GM21825 (cell line): Measurements from ENCODE around the gene MFAP4.
A peak's percentile ranks its signal among the peaks of the same experiment; 100 is the strongest.

ENCODE experiments used
- ATAC-seq: cut with Tn5 transposase; IDR thresholded peaks from one replicate; pipeline ENCODE4 v1.9.1; 2021; ENCODE audit warnings: mild to moderate bottlenecking, moderate library complexity; ENCODE audit not compliant: unreplicated experiment

MFAP4 gene

GRCh38 chr17:19372011-19372370, 15.0 kb downstream of the MFAP4 start:
- ATAC-seq, result no peak

- ATAC-seq, result no peak
Observed at GRCh38 chr17:19371259-19372010, 15.6 kb downstream of the MFAP4 start.

- peak; percentile 59 for ATAC-seq
Observed at GRCh38 chr17:19370493-19370960, 16.5 kb downstream of the MFAP4 start.

- ATAC-seq, result no peak
Observed at GRCh38 chr17:19369846-19370492, 17.0 kb downstream of the MFAP4 start.

- no peak for ATAC-seq
Observed at GRCh38 chr17:19369107-19369778, 17.7 kb downstream of the MFAP4 start.

- no peak for ATAC-seq
Observed at GRCh38 chr17:19368229-19368628, 18.8 kb downstream of the MFAP4 start.

GRCh38 chr17:19366637-19366972, 20.4 kb downstream of the MFAP4 start:
- no peak for ATAC-seq

- ATAC-seq, result no peak
Observed at GRCh38 chr17:19365833-19366636, 21.0 kb downstream of the MFAP4 start.

- ATAC-seq, result no peak
Observed at GRCh38 chr17:19365499-19365817, 21.5 kb downstream of the MFAP4 start.

- ATAC-seq, result no peak
Observed at GRCh38 chr17:19364699-19365498, 22.1 kb downstream of the MFAP4 start.

GRCh38 chr17:19363460-19364035, 23.4 kb downstream of the MFAP4 start:
- ATAC-seq, result no peak

- no peak for ATAC-seq
Observed at GRCh38 chr17:19363114-19363438, 23.9 kb downstream of the MFAP4 start.

GRCh38 chr17:19362277-19363113, 24.5 kb downstream of the MFAP4 start, which contains the start of gene B9D1:
TSS of gene B9D1 (minus strand) at chr17:19362723. CDS start at chr17:19362569, 154 bp downstream.
- ATAC-seq, result peak; percentile 66

- no peak for ATAC-seq
Observed at GRCh38 chr17:19361944-19362276, 25.1 kb downstream of the MFAP4 start.

- no peak for ATAC-seq
Observed at GRCh38 chr17:19361326-19361725, 25.7 kb downstream of the MFAP4 start.

- no peak for ATAC-seq
Observed at GRCh38 chr17:19360772-19361171, 26.2 kb downstream of the MFAP4 start.

GRCh38 chr17:19359856-19360255, 27.1 kb downstream of the MFAP4 start:
- ATAC-seq, result no peak

GRCh38 chr17:19359151-19359550, 27.8 kb downstream of the MFAP4 start:
- no peak for ATAC-seq

GRCh38 chr17:19357761-19358160, 29.2 kb downstream of the MFAP4 start:
- ATAC-seq, result no peak
